Activated CD8-positive, alpha-beta memory T cell treated with anti-CD3 and anti-CD28 coated beads, Interleukin-2, amount 50 U/mL, for 24 hours (primary cell): Measurements from ENCODE around the gene DOCK3.
"Not testable (repeated sequence)": the region's sequence is repeated elsewhere in the genome, so short reads cannot be mapped to it uniquely, and the experiment has no call there.

Experiments used
- DNase-seq: peaks from one replicate; pipeline ENCODE4 v3.0.0-alpha.2; 2020; ENCODE audit errors: extremely low read depth

Gene DOCK3

GRCh38 chr3:50651920-50652529 is 22.7 kb upstream of the DOCK3 start:
- no peak for DNase-seq

- DNase-seq, result no peak
Measured at GRCh38 chr3:50652709-50653108, 22.0 kb upstream of the DOCK3 start.

GRCh38 chr3:50653937-50654595 is 20.7 kb upstream of the DOCK3 start:
- DNase-seq, result no peak

- DNase-seq, result no peak
Measured at GRCh38 chr3:50655009-50655830, 19.5 kb upstream of the DOCK3 start.

GRCh38 chr3:50656417-50657195 is 18.1 kb upstream of the DOCK3 start:
- no peak for DNase-seq

- DNase-seq, result no peak
Measured at GRCh38 chr3:50657407-50657806, 17.3 kb upstream of the DOCK3 start.

- no peak for DNase-seq
Measured at GRCh38 chr3:50657816-50658215, 16.9 kb upstream of the DOCK3 start.

GRCh38 chr3:50658416-50658815 is 16.3 kb upstream of the DOCK3 start:
- DNase-seq, result no peak

- DNase-seq, result no peak
Measured at GRCh38 chr3:50658831-50659230, 15.9 kb upstream of the DOCK3 start.

- no peak for DNase-seq
Measured at GRCh38 chr3:50660386-50660785, 14.3 kb upstream of the DOCK3 start.

GRCh38 chr3:50661321-50661837 is 13.3 kb upstream of the DOCK3 start:
- no peak for DNase-seq

- DNase-seq, result no peak
Measured at GRCh38 chr3:50662408-50662807, 12.3 kb upstream of the DOCK3 start.

GRCh38 chr3:50665081-50665840 is 9.5 kb upstream of the DOCK3 start:
- DNase-seq, result no peak

GRCh38 chr3:50665841-50666115 is 8.9 kb upstream of the DOCK3 start:
- not testable (repeated sequence) for DNase-seq

- DNase-seq, result no peak
Measured at GRCh38 chr3:50666837-50667236, 7.9 kb upstream of the DOCK3 start.

GRCh38 chr3:50671331-50671730 is 3.4 kb upstream of the DOCK3 start:
- DNase-seq, result no peak

- DNase-seq, result no peak
Measured at GRCh38 chr3:50672656-50673055, 2.1 kb upstream of the DOCK3 start.

- no peak for DNase-seq
Measured at GRCh38 chr3:50673931-50674330, 796 bp upstream of the DOCK3 start.

- peak; percentile 37 for DNase-seq
Measured at GRCh38 chr3:50675179-50676030, 678 bp downstream of the DOCK3 start.

GRCh38 chr3:50676031-50676705 is 1.4 kb downstream of the DOCK3 start:
- no peak for DNase-seq
